ENCODE data around the gene PCBP3. TPM values are rescaled to one million over a fixed set of nuclear protein-coding genes. Genes with fewer than 3 reads are reported as not detected.
A peak's percentile ranks its signal among the peaks of the same experiment; 100 is the strongest.

PCBP3 gene
- total RNA-seq, 1 experiment from 2014 or later = 10.9 TPM

GRCh38 chr21:45894450-45894825 lies 250.9 kb downstream of the PCBP3 start:
- Histone ChIP-seq H3K56ac (ENCODE audit: insufficient read length, low read depth, low read length) (no peak overlapping the region), H2AFZ (ENCODE audit: low read length) (no peak overlapping the region), H3K9ac (ENCODE audit: extremely low read depth, insufficient read length, low read length) (no peak overlapping the region), H4K8ac (replicated peaks; ENCODE audit: insufficient read length, low read depth, low read length) (no peak overlapping the region), H3K4me2 (ENCODE audit: insufficient read depth, insufficient read length, low read length) (no peak overlapping the region), H3K9me3 (ENCODE audit: control insufficient read depth, low read depth, low read length) (no peaks in the 10 kb centered on the region), H2BK120ac (ENCODE audit: low read depth, low read length, poor library complexity, severe bottlenecking) (no peak overlapping the region), H4K91ac (ENCODE audit: insufficient read length, low read depth, low read length) (no peak overlapping the region), H2BK12ac (ENCODE audit: insufficient read length, low read depth, low read length) (no peak overlapping the region), H3T11ph (ENCODE audit: low read length) (no peak overlapping the region), H3K23ac (ENCODE audit: insufficient read length, low read depth, low read length) (no peak overlapping the region), H2BK15ac (ENCODE audit: low read depth, low read length) (no peak overlapping the region), H4K5ac (ENCODE audit: insufficient read length, low read depth, low read length) (no peak overlapping the region), H2BK20ac (ENCODE audit: low read depth, low read length, poor library complexity, severe bottlenecking) (no peak overlapping the region), H3K18ac (ENCODE audit: insufficient read length, low read depth, low read length) (no peak overlapping the region), H3K79me2 (ENCODE audit: insufficient read depth, low read length) (no peaks in the 10 kb centered on the region), H2BK5ac (ENCODE audit: insufficient read length, low read length) (no peak overlapping the region), H3K79me1 (ENCODE audit: insufficient read depth, low read depth, low read length, poor library complexity, severe bottlenecking) (no peaks in the 10 kb centered on the region), H3K14ac (ENCODE audit: insufficient read depth, low read length) (no peak overlapping the region), H3K4me1 (ENCODE audit: insufficient read depth, low read length) (no peaks in the 10 kb centered on the region), H3K4ac (ENCODE audit: low read depth, low read length) (no peak overlapping the region), H3K23me2 (ENCODE audit: insufficient read length, low read depth, low read length, poor library complexity, severe bottlenecking) (no peaks in the 10 kb centered on the region), H3K27ac (ENCODE audit: insufficient read length, low read depth, low read length) (no peak overlapping the region), H2AK5ac (ENCODE audit: insufficient read length, low read length) (no peak overlapping the region), H3K27me3 (ENCODE audit: insufficient read depth, low read length) (no peaks in the 10 kb centered on the region), H4K20me1 (ENCODE audit: control insufficient read depth, insufficient read depth, insufficient read length) (no peaks in the 10 kb centered on the region)
- DNase-seq = no peak
- TF ChIP-seq CTCF (conservative IDR thresholded peaks at IDR 0.05) = no peak
- WGBS (ENCODE audit: extremely low coverage, insufficient read length, low lambda C conversion rate) = no CpG with 5 or more reads among the region's 9 CpGs
- H3K4me3 Mint-ChIP-seq = no peak overlapping the region
- H3K9me3 Mint-ChIP-seq = no peaks in the 10 kb centered on the region
- H3K27me3 Mint-ChIP-seq (ENCODE audit: low read depth) = peaks cover 10% of the 10 kb centered on the region
- H3K36me3 Mint-ChIP-seq (ENCODE audit: insufficient read depth in 1 of 3, low read depth in 3 of 3) = no peaks in the 10 kb centered on the region
- 0 out of 4 replicates have a peak, but pooled peaks cover 3 to 4% of the 10 kb centered on the region in 2 experiments for H3K4me1 Mint-ChIP-seq
- peak overlapping the region in 1 of 3 experiments; percentile 52; a peak in 1 of 7 replicates for H3K27ac Mint-ChIP-seq
